Gastrocnemius medialis (tissue), 4 donors: ENCODE measurements around the gene SS18L1.

Experiments used
- POLR2A ChIP-seq, 2 donors: fragments of 450-650 bp; IDR thresholded peaks; one replicate each; pipeline ENCODE4 v1.6.1; 2017; ENCODE audit warnings: antibody characterized with exemption in 2 of 2, mild to moderate bottlenecking in 2 of 2, moderate library complexity in 2 of 2
- TF ChIP-seq, protein P1 (sequence below), 5 experiments: fragments of 450-650 bp in 3 of 5; fragments of 200-600 bp in 2 of 5; sonication (generic) in 2 of 5; IDR thresholded peaks in 4 of 5; conservative IDR thresholded peaks in 1 of 5; 1 replicate in 4 of 5; 2 replicates in 1 of 5; pipeline ENCODE4 v1.5.1; 2016 to 2019; ENCODE audit warnings: antibody characterized with exemption in 5 of 5, mild to moderate bottlenecking in 3 of 5, moderate library complexity in 3 of 5

DNA sequence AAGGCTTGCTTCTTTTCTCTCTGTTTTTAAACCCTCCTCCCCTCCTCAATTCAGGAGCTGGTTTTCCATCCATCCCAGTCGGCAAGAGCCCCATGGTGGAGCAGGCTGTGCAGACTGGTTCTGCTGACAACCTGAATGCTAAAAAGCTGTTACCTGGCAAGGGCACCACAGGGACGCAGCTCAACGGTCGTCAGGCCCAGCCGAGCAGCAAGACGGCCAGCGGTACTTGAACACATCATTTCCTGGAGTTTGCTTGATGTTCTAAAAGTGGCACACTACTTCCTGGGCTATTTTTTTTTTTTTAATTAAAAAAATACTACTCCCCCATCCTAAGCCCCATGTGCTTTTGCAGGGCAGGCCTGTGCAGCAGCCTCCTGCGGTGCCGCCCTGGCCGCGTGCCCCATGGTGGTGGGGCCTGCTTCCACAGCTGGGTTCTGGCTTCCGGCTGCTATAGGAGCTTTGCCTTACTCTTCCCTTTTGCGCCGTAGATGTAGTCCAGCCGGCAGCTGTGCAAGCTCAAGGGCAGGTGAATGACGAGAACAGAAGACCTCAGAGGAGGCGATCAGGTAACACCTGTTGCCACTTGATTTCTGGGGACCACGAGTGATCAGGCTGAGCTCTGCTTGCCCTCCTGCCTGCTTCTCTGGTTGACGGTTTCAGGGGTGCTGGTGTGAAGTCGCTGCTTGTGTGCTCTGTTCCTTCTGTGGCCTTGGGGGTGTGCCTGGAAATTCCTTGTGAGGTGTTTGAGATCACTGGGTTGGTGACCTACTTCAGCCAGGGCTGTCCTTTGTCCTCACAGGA, 13.6 kb upstream of the SS18L1 start:
- TF ChIP-seq POLR2A (IDR thresholded peaks at IDR 0.05): no peak
- TF ChIP-seq, protein P1, sequence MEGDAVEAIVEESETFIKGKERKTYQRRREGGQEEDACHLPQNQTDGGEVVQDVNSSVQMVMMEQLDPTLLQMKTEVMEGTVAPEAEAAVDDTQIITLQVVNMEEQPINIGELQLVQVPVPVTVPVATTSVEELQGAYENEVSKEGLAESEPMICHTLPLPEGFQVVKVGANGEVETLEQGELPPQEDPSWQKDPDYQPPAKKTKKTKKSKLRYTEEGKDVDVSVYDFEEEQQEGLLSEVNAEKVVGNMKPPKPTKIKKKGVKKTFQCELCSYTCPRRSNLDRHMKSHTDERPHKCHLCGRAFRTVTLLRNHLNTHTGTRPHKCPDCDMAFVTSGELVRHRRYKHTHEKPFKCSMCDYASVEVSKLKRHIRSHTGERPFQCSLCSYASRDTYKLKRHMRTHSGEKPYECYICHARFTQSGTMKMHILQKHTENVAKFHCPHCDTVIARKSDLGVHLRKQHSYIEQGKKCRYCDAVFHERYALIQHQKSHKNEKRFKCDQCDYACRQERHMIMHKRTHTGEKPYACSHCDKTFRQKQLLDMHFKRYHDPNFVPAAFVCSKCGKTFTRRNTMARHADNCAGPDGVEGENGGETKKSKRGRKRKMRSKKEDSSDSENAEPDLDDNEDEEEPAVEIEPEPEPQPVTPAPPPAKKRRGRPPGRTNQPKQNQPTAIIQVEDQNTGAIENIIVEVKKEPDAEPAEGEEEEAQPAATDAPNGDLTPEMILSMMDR (IDR thresholded peaks at IDR 0.05 in 4 of 5, conservative IDR thresholded peaks at IDR 0.05 in 1 of 5): no peak
